T-helper 17 cell (primary cell): ENCODE results near the gene UGDH. TPM values are rescaled to one million over a fixed set of nuclear protein-coding genes. Genes with fewer than 3 reads are reported as not detected.
"Not testable (repeated sequence)": the region's sequence is repeated elsewhere in the genome, so short reads cannot be mapped to it uniquely, and the experiment has no call there.

Source experiments
- ATAC-seq: fragments of 150-1000 bp; cut with Tn5 transposase; 2 replicates; pipeline ENCODE4 v1.10.0; 2021; ENCODE audit warnings: mild to moderate bottlenecking, moderate library complexity
- DNase-seq, 3 donors: peaks; one replicate each; pipeline versions ENCODE4 v3.0.0 to v3.0.0-alpha.2; 2020 to 2021
- H3K9me3 ChIP-seq: one replicate; pipeline ENCODE4 v1.7.0; 2013; ENCODE audit warnings: low read length, mild to moderate bottlenecking; ENCODE audit not compliant: control insufficient read depth, poor library complexity, severe bottlenecking
- H3K27ac Mint-ChIP-seq: one replicate; pipeline ENCODE4 v1.8.0; 2022; ENCODE audit warnings: mild to moderate bottlenecking, moderate library complexity, mixed read lengths
- H3K27me3 Mint-ChIP-seq: one replicate; pipeline ENCODE4 v1.8.0; 2022; ENCODE audit warnings: mixed read lengths
- H3K36me3 Mint-ChIP-seq: one replicate; pipeline ENCODE4 v1.8.0; 2022; ENCODE audit warnings: low read depth, mixed read lengths
- H3K4me1 Mint-ChIP-seq: one replicate; pipeline ENCODE4 v1.8.0; 2022; ENCODE audit warnings: mild to moderate bottlenecking, mixed read lengths
- H3K4me3 Mint-ChIP-seq: one replicate; pipeline ENCODE4 v1.8.0; 2022; ENCODE audit warnings: mild to moderate bottlenecking, moderate library complexity, mixed read lengths
- total RNA-seq, 4 donors: library from RNA in 2 of 4; stranded (reverse) in 2 of 4; gene quantifications; one replicate each; pipeline ENCODE4 v1.2.3 and lab custom pipeline; 2022 to 2026

UGDH gene
- total RNA-seq, 2 donors from 2014 or later = 6.1 to 11.3 TPM

GRCh38 chr4:39524161-39524957 lies 2.9 kb downstream of the UGDH start:
- Mint-ChIP-seq H3K36me3 (peaks cover 2% of the 10 kb centered on the region), H3K4me1 (peaks cover 18% of the 10 kb centered on the region), H3K27ac (peak overlapping the region; percentile 68), H3K27me3 (no peaks in the 10 kb centered on the region), H3K4me3 (no peak overlapping the region)
- ATAC-seq (no peak), DNase-seq (no peak)
- H3K9me3 ChIP-seq = no peaks in the 10 kb centered on the region

GRCh38 chr4:39522068-39522467 lies 5.2 kb downstream of the UGDH start:
- no peak overlapping the region for H3K27ac Mint-ChIP-seq
- no peak for ATAC-seq

GRCh38 chr4:39521253-39521919 lies 5.9 kb downstream of the UGDH start:
- no peaks in the 10 kb centered on the region for H3K36me3 Mint-ChIP-seq
- H3K4me1 Mint-ChIP-seq = peaks cover 8% of the 10 kb centered on the region
- DNase-seq (no peak), ATAC-seq (no peak)
- H3K27me3 Mint-ChIP-seq = no peaks in the 10 kb centered on the region
- no peak overlapping the region for H3K4me3 Mint-ChIP-seq
- H3K9me3 ChIP-seq = no peaks in the 10 kb centered on the region
- no peak overlapping the region for H3K27ac Mint-ChIP-seq

More at GRCh38 chr4:39522068-39522467, 5.2 kb downstream of the UGDH start:
- Mint-ChIP-seq H3K36me3 (no peaks in the 10 kb centered on the region), H3K4me1 (peaks cover 10% of the 10 kb centered on the region), H3K4me3 (no peak overlapping the region), H3K27me3 (no peaks in the 10 kb centered on the region)
- no peaks in the 10 kb centered on the region for H3K9me3 ChIP-seq
- DNase-seq = no peak

GRCh38 chr4:39518484-39518883 lies 8.8 kb downstream of the UGDH start:
- no peak for DNase-seq
- Mint-ChIP-seq H3K27ac (no peak overlapping the region), H3K27me3 (no peaks in the 10 kb centered on the region), H3K4me3 (no peak overlapping the region), H3K4me1 (no peaks in the 10 kb centered on the region), H3K36me3 (no peaks in the 10 kb centered on the region)
- H3K9me3 ChIP-seq = no peaks in the 10 kb centered on the region
- no peak for ATAC-seq

GRCh38 chr4:39516407-39516966 lies 10.8 kb downstream of the UGDH start:
- DNase-seq = no peak
- Mint-ChIP-seq H3K27ac (no peak overlapping the region), H3K4me3 (no peak overlapping the region), H3K4me1 (no peaks in the 10 kb centered on the region), H3K36me3 (peaks cover 3% of the 10 kb centered on the region), H3K27me3 (no peaks in the 10 kb centered on the region)
- ATAC-seq = no peak
- H3K9me3 ChIP-seq = no peaks in the 10 kb centered on the region

- not testable (repeated sequence) for H3K27me3 Mint-ChIP-seq, H3K4me1 Mint-ChIP-seq, H3K4me3 Mint-ChIP-seq, ATAC-seq, DNase-seq, H3K9me3 ChIP-seq, H3K36me3 Mint-ChIP-seq, H3K27ac Mint-ChIP-seq
These were observed 11.4 kb downstream of the UGDH start for GRCh38 chr4:39515669-39516401.

- H3K27ac Mint-ChIP-seq = no peak overlapping the region
- DNase-seq = no peak
- H3K9me3 ChIP-seq = no peaks in the 10 kb centered on the region
- no peak for ATAC-seq
- H3K4me3 Mint-ChIP-seq = no peak overlapping the region
- H3K27me3 Mint-ChIP-seq = no peaks in the 10 kb centered on the region
- H3K4me1 Mint-ChIP-seq = no peaks in the 10 kb centered on the region
- H3K36me3 Mint-ChIP-seq = peaks cover 3% of the 10 kb centered on the region
These were observed 12.3 kb downstream of the UGDH start for GRCh38 chr4:39514888-39515401.

- ATAC-seq, H3K36me3 Mint-ChIP-seq, H3K9me3 ChIP-seq, H3K27ac Mint-ChIP-seq, H3K27me3 Mint-ChIP-seq, H3K4me3 Mint-ChIP-seq, H3K4me1 Mint-ChIP-seq, DNase-seq: not testable (repeated sequence)
These were observed 13.0 kb downstream of the UGDH start for GRCh38 chr4:39514266-39514665.

GRCh38 chr4:39510348-39510929 lies 16.8 kb downstream of the UGDH start:
- ATAC-seq = no peak
- no peaks in the 10 kb centered on the region for H3K27me3 Mint-ChIP-seq
- H3K4me3 Mint-ChIP-seq = no peak overlapping the region
- no peaks in the 10 kb centered on the region for H3K9me3 ChIP-seq
- no peak for DNase-seq
- no peak overlapping the region for H3K27ac Mint-ChIP-seq
- no peaks in the 10 kb centered on the region for H3K4me1 Mint-ChIP-seq
- H3K36me3 Mint-ChIP-seq = peaks cover 7% of the 10 kb centered on the region

GRCh38 chr4:39505581-39505980 lies 21.7 kb downstream of the UGDH start:
- no peak overlapping the region for H3K4me3 Mint-ChIP-seq
- peaks cover 7% of the 10 kb centered on the region for H3K36me3 Mint-ChIP-seq
- no peaks in the 10 kb centered on the region for H3K9me3 ChIP-seq
- DNase-seq (no peak), ATAC-seq (no peak)
- H3K4me1 Mint-ChIP-seq = no peaks in the 10 kb centered on the region
- H3K27me3 Mint-ChIP-seq = no peaks in the 10 kb centered on the region
- no peak overlapping the region for H3K27ac Mint-ChIP-seq

GRCh38 chr4:39504538-39504937 lies 22.7 kb downstream of the UGDH start:
- no peak for ATAC-seq
- Mint-ChIP-seq H3K27ac (no peak overlapping the region), H3K27me3 (no peaks in the 10 kb centered on the region), H3K36me3 (peaks cover 7% of the 10 kb centered on the region), H3K4me1 (no peaks in the 10 kb centered on the region), H3K4me3 (no peak overlapping the region)
- H3K9me3 ChIP-seq = no peaks in the 10 kb centered on the region
- no peak for DNase-seq

GRCh38 chr4:39502664-39503035 lies 24.6 kb downstream of the UGDH start:
- H3K27me3 Mint-ChIP-seq, ATAC-seq, H3K4me3 Mint-ChIP-seq, DNase-seq, H3K9me3 ChIP-seq, H3K36me3 Mint-ChIP-seq, H3K4me1 Mint-ChIP-seq: not testable (repeated sequence)
- H3K27ac Mint-ChIP-seq = peak overlapping the region; percentile 2
